Activated T-helper 1 cell treated with Interleukin-2 at 50 U/mL for 16 hours (primary cell): Measurements from ENCODE around the gene PTCD2.
"Not testable (repeated sequence)": the region's sequence is repeated elsewhere in the genome, so short reads cannot be mapped to it uniquely, and the experiment has no call there.

Source experiments
- DNase-seq: peaks from one replicate; pipeline ENCODE4 v3.0.0-alpha.2; 2020; ENCODE audit warnings: low read depth

The PTCD2 gene

GRCh38 chr5:72298136-72298535 is 22.0 kb upstream of the PTCD2 start:
- not testable (repeated sequence) for DNase-seq

- no peak for DNase-seq
Observed at GRCh38 chr5:72298711-72299110, 21.5 kb upstream of the PTCD2 start.

DNA sequence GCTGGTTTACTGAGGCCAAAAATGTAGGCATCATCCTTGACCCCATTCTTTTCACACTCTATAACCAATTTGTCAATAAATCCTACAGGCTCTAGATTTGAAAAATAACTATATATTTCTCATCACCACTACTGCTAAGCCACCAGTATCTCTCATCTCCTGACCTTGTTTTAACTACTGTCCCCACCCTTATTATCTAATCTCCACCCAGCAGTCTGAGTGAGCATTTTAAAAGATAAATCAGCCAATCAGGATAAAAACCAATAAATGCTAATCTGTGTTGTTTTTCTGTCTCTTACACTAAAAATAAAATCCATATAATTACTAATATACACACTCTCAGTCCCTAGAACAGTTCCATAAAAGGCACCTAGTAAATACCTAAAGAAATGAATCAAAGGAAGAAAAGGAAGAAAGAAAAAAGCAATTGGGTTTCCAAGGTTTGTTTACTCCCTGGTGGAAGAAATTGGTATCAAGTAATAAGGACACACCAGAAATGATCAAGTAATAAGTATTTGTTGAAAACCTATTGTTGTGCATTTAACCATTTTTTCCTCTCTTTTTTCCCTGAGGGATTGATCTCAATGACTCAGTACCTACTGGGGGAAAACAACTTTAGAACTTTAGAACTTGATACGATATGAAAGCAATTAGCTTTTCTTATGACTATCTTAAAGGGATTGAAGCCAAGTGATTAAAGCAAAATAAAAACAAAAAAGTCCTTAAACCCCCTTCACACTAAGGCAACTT is 19.4 kb upstream of the PTCD2 start:
- DNase-seq, result no peak

DNA sequence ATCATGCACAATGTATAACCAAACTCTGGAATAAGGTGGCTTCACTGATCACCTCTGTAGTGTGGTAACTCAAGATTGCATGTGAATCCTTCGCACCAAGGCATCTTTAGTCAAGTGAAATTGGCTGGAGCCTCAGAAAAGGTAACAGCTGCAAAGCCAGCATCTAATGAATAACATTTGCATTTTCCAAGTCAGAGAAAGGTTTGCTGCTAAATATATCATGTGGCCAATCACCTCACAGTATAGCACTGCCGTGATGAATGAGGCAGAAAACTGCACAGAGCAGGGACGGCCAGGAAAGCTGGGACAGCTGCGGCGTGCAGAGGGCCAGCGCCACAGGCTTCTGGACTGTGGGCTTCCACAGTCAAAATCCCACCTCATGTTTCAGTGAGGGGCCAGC is 18.6 kb upstream of the PTCD2 start:
- no peak for DNase-seq

DNA sequence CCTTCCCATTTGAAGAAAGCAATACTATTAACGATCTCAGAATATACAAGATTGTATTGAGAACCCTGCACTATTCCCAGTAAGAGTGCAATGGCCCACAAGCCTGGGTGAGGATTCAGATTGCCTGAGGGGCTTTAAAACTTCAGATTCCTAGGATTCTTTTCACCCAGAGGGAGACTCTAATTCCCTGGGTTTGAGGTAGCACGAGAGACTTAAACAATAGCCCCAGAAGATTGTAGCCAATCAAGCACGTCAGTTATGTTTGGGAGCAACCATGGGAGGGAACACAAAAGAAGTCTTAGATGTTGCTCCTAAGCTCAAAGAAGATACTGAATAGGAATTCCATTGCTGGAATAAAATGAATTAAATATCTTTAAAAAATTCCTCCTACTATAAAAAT is 18.0 kb upstream of the PTCD2 start:
- no peak for DNase-seq

- no peak for DNase-seq
Observed at GRCh38 chr5:72305194-72306142, 14.7 kb upstream of the PTCD2 start.

- no peak for DNase-seq
Observed at GRCh38 chr5:72307573-72307967, 12.6 kb upstream of the PTCD2 start.

GRCh38 chr5:72307968-72308852 is 12.0 kb upstream of the PTCD2 start:
- DNase-seq, result peak; percentile 93

- no peak for DNase-seq
Observed at GRCh38 chr5:72308853-72309191, 11.4 kb upstream of the PTCD2 start.

GRCh38 chr5:72313141-72313540 is 7.0 kb upstream of the PTCD2 start:
- no peak for DNase-seq

DNA sequence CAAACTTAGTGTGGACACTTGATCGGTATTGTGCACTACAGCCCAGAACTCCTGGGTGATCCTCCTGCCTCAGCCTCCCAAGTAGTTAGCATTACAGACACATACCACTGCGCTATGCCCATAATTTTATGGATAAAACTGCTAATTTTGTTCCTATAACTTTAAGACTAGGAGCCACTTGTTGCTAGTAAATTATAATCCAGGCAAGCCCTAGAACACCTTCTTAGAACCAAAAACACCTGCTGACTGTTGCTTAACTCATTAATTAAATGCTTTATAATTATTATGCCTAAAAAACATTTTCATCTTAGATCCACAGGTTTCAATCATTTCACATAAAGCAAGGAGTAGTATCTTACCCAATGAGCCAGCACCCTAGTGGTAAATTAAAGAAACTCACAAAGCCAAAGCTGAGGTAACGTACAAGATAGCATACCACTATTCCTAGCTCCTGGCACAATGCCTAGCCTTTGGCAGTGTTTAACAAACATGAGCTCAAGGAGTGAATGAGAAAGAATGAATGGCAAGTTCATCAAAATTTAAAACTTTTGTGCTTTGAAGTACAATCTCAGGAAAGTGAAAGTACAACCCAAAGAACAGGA is 5.5 kb upstream of the PTCD2 start:
- no peak for DNase-seq

DNA sequence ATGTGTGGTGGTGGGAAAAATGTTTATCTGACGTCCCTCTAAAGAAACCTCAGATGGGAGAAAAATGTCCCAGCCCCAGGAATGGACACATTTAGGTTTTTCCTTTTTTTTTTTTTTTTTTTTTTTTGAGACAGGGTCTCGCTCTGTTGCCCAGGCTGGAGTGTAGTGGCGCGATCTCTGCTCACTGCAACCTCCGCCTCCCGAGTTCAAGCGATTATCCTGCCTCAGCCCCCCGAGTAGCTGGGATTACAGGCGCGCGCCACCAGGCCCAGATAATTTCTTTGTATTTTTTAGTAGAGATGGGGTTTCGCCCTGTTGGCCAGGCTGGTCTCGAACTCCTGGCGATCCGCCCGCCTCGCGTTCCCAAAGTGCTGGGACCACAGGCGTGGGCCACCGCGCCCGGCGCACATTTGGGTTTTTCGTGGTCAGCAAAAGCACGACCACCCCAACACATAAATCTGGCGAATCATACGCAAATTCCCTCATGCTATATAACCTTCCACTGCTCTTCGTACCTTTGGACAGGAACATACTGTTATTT is 668 bp upstream of the PTCD2 start:
- not testable (repeated sequence) for DNase-seq

GRCh38 chr5:72324189-72324825 is 4.1 kb downstream of the PTCD2 start:
- no peak for DNase-seq

- no peak for DNase-seq
Observed at GRCh38 chr5:72325566-72326305, 5.6 kb downstream of the PTCD2 start.

GRCh38 chr5:72326306-72326649 is 6.1 kb downstream of the PTCD2 start:
- DNase-seq, result no peak

DNA sequence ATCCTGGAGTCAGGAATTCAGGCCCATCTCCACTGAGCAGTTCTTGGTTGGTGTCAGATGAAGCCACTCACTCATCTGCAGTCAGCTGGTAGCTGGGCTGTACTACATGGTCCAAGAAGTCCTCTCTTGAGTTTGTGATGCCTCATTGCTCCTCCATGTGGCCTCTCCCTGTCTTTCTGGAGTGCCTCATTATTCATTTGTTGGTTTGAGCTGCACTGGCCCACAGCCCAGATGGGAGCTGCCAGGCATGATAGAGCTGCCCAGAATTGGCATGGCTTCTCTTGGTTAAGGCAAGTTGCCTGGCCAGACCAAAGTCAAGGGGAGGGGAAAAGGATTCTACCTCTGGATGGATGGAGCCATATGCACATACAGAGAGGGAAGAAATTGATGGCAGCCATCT is 8.0 kb downstream of the PTCD2 start:
- no peak for DNase-seq

DNA sequence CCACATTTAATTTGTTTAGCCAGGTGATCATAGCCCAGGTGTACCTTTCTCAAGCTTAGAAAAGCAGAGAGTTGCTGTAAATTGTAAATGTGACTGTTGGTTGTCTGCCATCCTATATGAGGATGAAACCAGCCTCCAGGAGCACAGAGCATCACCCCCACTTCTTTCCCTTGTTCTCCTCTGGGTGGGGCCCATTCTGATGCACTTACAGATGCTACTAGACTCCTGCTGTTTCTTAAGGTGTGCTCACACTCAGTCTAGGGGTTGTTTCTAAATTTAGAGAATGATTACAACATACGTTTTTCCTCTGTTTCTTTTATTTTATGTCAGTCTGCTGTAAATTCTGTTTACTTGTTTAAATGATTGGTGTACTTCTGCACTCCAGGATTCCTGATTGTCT is 10.5 kb downstream of the PTCD2 start:
- DNase-seq, result no peak

DNA sequence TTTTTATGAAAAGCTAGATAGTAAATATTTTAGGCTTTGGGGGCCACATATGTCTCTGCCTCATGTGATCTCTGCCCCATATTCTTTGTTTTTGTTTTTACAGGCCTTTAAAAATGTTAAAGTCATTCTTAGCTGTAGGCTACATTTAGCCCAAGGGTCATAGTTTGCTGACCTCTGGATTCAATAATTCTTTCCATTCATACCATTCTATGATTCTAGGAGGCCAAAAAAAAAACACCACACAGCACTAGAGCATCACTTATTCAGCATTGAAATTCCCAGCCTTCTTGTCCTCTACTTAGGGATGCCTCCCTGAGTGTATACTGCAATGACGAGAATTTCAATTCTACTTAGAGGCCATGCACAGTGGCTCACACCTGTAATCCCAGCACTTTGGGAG is 17.0 kb downstream of the PTCD2 start:
- DNase-seq, result no peak

GRCh38 chr5:72338689-72339209 is 18.6 kb downstream of the PTCD2 start:
- DNase-seq, result no peak

- no peak for DNase-seq
Observed at GRCh38 chr5:72346398-72346797, 26.2 kb downstream of the PTCD2 start.
